H9 (cell line): ENCODE data around the gene HS1BP3. TPM values are rescaled to one million over a fixed set of nuclear protein-coding genes. Genes with fewer than 3 reads are reported as not detected.

ENCODE experiments used
- DNase-seq: peaks from one replicate; pipeline ENCODE4 v3.0.0-alpha.2; 2017
- H2AFZ ChIP-seq: one replicate; pipeline ENCODE4 v1.6.1; 2013; ENCODE audit warnings: mild to moderate bottlenecking, low read length, control low read depth, moderate library complexity
- H2AK5ac ChIP-seq: 2 replicates; pipeline ENCODE4 v1.6.1; 2013; ENCODE audit warnings: low read length, control low read depth, mixed read lengths; ENCODE audit not compliant: insufficient read length
- H2BK120ac ChIP-seq: one replicate; pipeline ENCODE4 v1.6.1; 2013; ENCODE audit warnings: low read depth, mild to moderate bottlenecking, low read length, control low read depth, inconsistent platforms; ENCODE audit not compliant: poor library complexity, severe bottlenecking
- H2BK12ac ChIP-seq: 2 replicates; pipeline ENCODE4 v1.6.1; 2013; ENCODE audit warnings: low read length, control low read depth, mixed read lengths, low read depth; ENCODE audit not compliant: insufficient read length
- H2BK15ac ChIP-seq: 2 replicates; pipeline ENCODE4 v1.6.1; 2013; ENCODE audit warnings: low read depth, low read length, control low read depth
- H2BK20ac ChIP-seq: one replicate; pipeline ENCODE4 v1.6.1; 2013; ENCODE audit warnings: low read depth, mild to moderate bottlenecking, low read length, control low read depth, inconsistent platforms; ENCODE audit not compliant: poor library complexity, severe bottlenecking
- H2BK5ac ChIP-seq: 2 replicates; pipeline ENCODE4 v1.6.1; 2013; ENCODE audit warnings: low read length, control low read depth, mixed read lengths; ENCODE audit not compliant: insufficient read length
- H3K14ac ChIP-seq: 2 replicates; pipeline ENCODE4 v1.6.1; 2013; ENCODE audit warnings: low read length, control low read depth; ENCODE audit not compliant: insufficient read depth
- H3K18ac ChIP-seq: 2 replicates; pipeline ENCODE4 v1.6.1; 2013; ENCODE audit warnings: low read depth, mild to moderate bottlenecking, mixed read lengths, low read length, control low read depth; ENCODE audit not compliant: insufficient read length
- H3K23ac ChIP-seq: 2 replicates; pipeline ENCODE4 v1.6.1; 2013; ENCODE audit warnings: low read length, control low read depth, mixed read lengths, low read depth; ENCODE audit not compliant: insufficient read length
- H3K23me2 ChIP-seq: 2 replicates; pipeline ENCODE4 v1.6.1; 2013; ENCODE audit warnings: low read depth, mild to moderate bottlenecking, mixed read lengths, low read length, control low read depth; ENCODE audit not compliant: insufficient read length, poor library complexity, severe bottlenecking
- H3K27ac ChIP-seq: 2 replicates; pipeline ENCODE4 v1.5.1; 2013; ENCODE audit warnings: low read length, control low read depth, mixed read lengths, low read depth; ENCODE audit not compliant: insufficient read length
- H3K27me3 ChIP-seq: 2 replicates; pipeline ENCODE4 v1.6.1; 2013; ENCODE audit warnings: low read length, control low read depth, inconsistent platforms; ENCODE audit not compliant: insufficient read depth
- H3K4ac ChIP-seq: 2 replicates; pipeline ENCODE4 v1.6.1; 2013; ENCODE audit warnings: low read depth, mild to moderate bottlenecking, control low read depth, inconsistent platforms, low read length, moderate library complexity
- H3K4me1 ChIP-seq: 2 replicates; pipeline ENCODE4 v1.6.1; 2013; ENCODE audit warnings: low read length, control low read depth, inconsistent platforms; ENCODE audit not compliant: insufficient read depth
- H3K4me2 ChIP-seq: 2 replicates; pipeline ENCODE4 v1.6.1; 2013; ENCODE audit warnings: low read length, control low read depth, mixed read lengths; ENCODE audit not compliant: insufficient read length, insufficient read depth
- H3K56ac ChIP-seq: 2 replicates; pipeline ENCODE4 v1.6.1; 2013; ENCODE audit warnings: low read depth, mild to moderate bottlenecking, mixed read lengths, low read length, control low read depth; ENCODE audit not compliant: insufficient read length
- H3K79me1 ChIP-seq: 2 replicates; pipeline ENCODE4 v1.6.1; 2013; ENCODE audit warnings: low read depth, mild to moderate bottlenecking, moderate library complexity, low read length, control low read depth, inconsistent platforms; ENCODE audit not compliant: insufficient read depth, poor library complexity, severe bottlenecking
- H3K79me2 ChIP-seq: 2 replicates; pipeline ENCODE4 v1.6.1; 2013; ENCODE audit warnings: low read length, control low read depth, inconsistent platforms; ENCODE audit not compliant: insufficient read depth
- H3K9ac ChIP-seq: 2 replicates; pipeline ENCODE4 v1.6.1; 2013; ENCODE audit warnings: low read length, control low read depth, mixed read lengths; ENCODE audit not compliant: insufficient read length; ENCODE audit errors: extremely low read depth
- H3K9me3 ChIP-seq: one replicate; pipeline ENCODE4 v1.6.1; 2013; ENCODE audit warnings: low read depth, low read length, inconsistent platforms; ENCODE audit not compliant: control insufficient read depth
- H3T11ph ChIP-seq: one replicate; pipeline ENCODE4 v1.6.1; 2013; ENCODE audit warnings: mild to moderate bottlenecking, low read length, control low read depth, inconsistent platforms
- H4K20me1 ChIP-seq: one replicate; pipeline ENCODE4 v1.6.1; 2013; ENCODE audit not compliant: control insufficient read depth, insufficient read length, insufficient read depth
- H4K5ac ChIP-seq: 2 replicates; pipeline ENCODE4 v1.6.1; 2013; ENCODE audit warnings: low read depth, mild to moderate bottlenecking, mixed read lengths, low read length, control low read depth; ENCODE audit not compliant: insufficient read length
- H4K8ac ChIP-seq: replicated peaks from 2 replicates; pipeline ENCODE4 v1.6.1; 2013; ENCODE audit warnings: low read length, control low read depth, mixed read lengths, low read depth; ENCODE audit not compliant: insufficient read length
- H4K91ac ChIP-seq: 2 replicates; pipeline ENCODE4 v1.6.1; 2013; ENCODE audit warnings: low read depth, mild to moderate bottlenecking, moderate library complexity, mixed read lengths, low read length, control low read depth; ENCODE audit not compliant: insufficient read length
- H3K27ac Mint-ChIP-seq, 3 experiments: 2 replicates in 2 of 3; 3 replicates in 1 of 3; pipeline ENCODE4 v1.8.0; 2020 to 2021; ENCODE audit warnings: mixed read lengths in 3 of 3, mild to moderate bottlenecking in 1 of 3, moderate library complexity in 1 of 3
- H3K27me3 Mint-ChIP-seq: 2 replicates; pipeline ENCODE4 v1.8.0; 2021; ENCODE audit warnings: low read depth, mild to moderate bottlenecking, moderate library complexity, mixed read lengths
- H3K36me3 Mint-ChIP-seq, 3 experiments: 2 replicates in 2 of 3; 3 replicates in 1 of 3; pipeline ENCODE4 v1.8.0; 2020 to 2021; ENCODE audit warnings: low read depth in 3 of 3, mixed read lengths in 3 of 3; ENCODE audit not compliant: insufficient read depth in 1 of 3
- H3K4me1 Mint-ChIP-seq, 2 experiments: 2 replicates each; pipeline ENCODE4 v1.8.0; 2020; ENCODE audit warnings: mixed read lengths in 2 of 2
- H3K4me3 Mint-ChIP-seq, 2 experiments: 2 replicates in 1 of 2; 3 replicates in 1 of 2; pipeline ENCODE4 v1.8.0; 2020 to 2021; ENCODE audit warnings: mild to moderate bottlenecking in 2 of 2, mixed read lengths in 2 of 2, moderate library complexity in 1 of 2
- H3K9me3 Mint-ChIP-seq, 2 experiments: 2 replicates in 1 of 2; 3 replicates in 1 of 2; pipeline ENCODE4 v1.8.0; 2020; ENCODE audit warnings: mild to moderate bottlenecking in 2 of 2, mixed read lengths in 2 of 2, moderate library complexity in 1 of 2
- WGBS: extraction: QIAGEN DNeasy Blood & Tissue Kit; methylation state at CpG from one replicate; pipeline ENCODE4 v1.1.7; 2013; ENCODE audit warnings: missing lambda C conversion rate, low lambda C conversion rate, mixed read lengths; ENCODE audit not compliant: insufficient read length; ENCODE audit errors: extremely low coverage; 5-methylcytosine and 5-hydroxymethylcytosine counted together
- total RNA-seq: library from RNA; stranded (reverse); gene quantifications from 2 replicates; pipeline ENCODE4 v1.2.1, GENCODE V29; 2021
- TF ChIP-seq, protein P1 (sequence below): fragments of 200-600 bp; sonication (generic); conservative IDR thresholded peaks from 3 replicates; pipeline ENCODE4 v1.8.0; 2021; ENCODE audit warnings: antibody characterized with exemption, mild to moderate bottlenecking

HS1BP3 gene
- total RNA-seq, 1 experiment from 2014 or later: 11.1 TPM

DNA sequence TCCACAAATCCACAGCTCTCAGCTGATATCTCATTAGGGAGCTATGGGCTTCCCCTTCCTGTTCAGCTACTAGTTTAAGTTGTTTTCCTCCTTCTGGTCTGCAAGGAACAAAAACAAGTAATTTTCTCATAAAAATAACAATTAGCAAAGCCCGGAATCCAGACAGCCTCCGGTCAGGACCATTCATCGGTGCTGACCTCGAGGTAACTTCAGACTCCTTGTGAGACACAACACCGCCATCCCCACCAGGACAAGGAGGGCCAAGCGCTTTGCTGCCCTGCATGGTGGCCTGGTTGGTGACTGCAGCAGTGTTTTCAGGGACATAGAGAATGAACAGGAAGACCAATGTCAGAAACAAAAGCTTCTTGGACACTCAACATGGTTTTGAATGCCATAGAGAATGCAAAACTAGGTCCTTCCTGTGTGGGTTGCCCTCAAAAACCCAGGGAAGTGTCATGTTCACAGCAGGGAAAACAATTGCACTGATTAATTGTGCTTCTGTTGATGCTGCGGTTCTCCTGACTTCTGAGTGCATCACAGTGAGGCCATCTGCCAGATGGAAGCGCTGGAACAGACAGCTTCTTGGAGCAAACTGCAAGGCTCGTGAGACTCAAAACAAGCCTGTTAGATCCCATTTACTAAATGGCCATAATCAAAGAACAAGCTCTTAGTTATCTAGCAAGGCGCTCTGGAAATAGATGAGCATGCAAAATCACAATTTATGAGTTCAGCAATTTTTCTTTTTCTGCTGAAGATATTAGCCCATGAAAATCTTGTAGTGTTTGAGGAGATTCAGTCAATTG, 77.1 kb downstream of the HS1BP3 start:
- no peaks in the 10 kb centered on the region for H3K9me3 ChIP-seq
- H3K4ac ChIP-seq: no peak overlapping the region
- H3K4me1 ChIP-seq: no peaks in the 10 kb centered on the region
- H2BK12ac ChIP-seq: no peak overlapping the region
- H3K27me3 ChIP-seq: no peaks in the 10 kb centered on the region
- no peak overlapping the region for H2BK15ac ChIP-seq
- H2BK5ac ChIP-seq: no peak overlapping the region
- no peak overlapping the region for H2AFZ ChIP-seq
- H2BK20ac ChIP-seq: no peak overlapping the region
- no peaks in the 10 kb centered on the region; a peak in 1 of 5 replicates for H3K9me3 Mint-ChIP-seq
- no peaks in the 10 kb centered on the region for H3K23me2 ChIP-seq
- peaks cover 5% of the 10 kb centered on the region for H3K27me3 Mint-ChIP-seq
- H3K9ac ChIP-seq: no peak overlapping the region
- no peak overlapping the region for H3K27ac Mint-ChIP-seq
- TF ChIP-seq, protein P1, sequence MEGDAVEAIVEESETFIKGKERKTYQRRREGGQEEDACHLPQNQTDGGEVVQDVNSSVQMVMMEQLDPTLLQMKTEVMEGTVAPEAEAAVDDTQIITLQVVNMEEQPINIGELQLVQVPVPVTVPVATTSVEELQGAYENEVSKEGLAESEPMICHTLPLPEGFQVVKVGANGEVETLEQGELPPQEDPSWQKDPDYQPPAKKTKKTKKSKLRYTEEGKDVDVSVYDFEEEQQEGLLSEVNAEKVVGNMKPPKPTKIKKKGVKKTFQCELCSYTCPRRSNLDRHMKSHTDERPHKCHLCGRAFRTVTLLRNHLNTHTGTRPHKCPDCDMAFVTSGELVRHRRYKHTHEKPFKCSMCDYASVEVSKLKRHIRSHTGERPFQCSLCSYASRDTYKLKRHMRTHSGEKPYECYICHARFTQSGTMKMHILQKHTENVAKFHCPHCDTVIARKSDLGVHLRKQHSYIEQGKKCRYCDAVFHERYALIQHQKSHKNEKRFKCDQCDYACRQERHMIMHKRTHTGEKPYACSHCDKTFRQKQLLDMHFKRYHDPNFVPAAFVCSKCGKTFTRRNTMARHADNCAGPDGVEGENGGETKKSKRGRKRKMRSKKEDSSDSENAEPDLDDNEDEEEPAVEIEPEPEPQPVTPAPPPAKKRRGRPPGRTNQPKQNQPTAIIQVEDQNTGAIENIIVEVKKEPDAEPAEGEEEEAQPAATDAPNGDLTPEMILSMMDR: no peak
- no peak overlapping the region for H4K5ac ChIP-seq
- no peaks in the 10 kb centered on the region for H3K79me1 ChIP-seq
- no peak overlapping the region for H2BK120ac ChIP-seq
- H3K79me2 ChIP-seq: no peaks in the 10 kb centered on the region
- H4K91ac ChIP-seq: no peak overlapping the region
- H3T11ph ChIP-seq: no peak overlapping the region
- H3K36me3 Mint-ChIP-seq: no peaks in the 10 kb centered on the region
- H4K8ac ChIP-seq: no peak overlapping the region
- H3K56ac ChIP-seq: no peak overlapping the region
- H3K4me1 Mint-ChIP-seq: peaks cover 0 to 2% of the 10 kb centered on the region in 2 experiments; a peak in 1 of 4 replicates
- no peak overlapping the region for H3K4me3 Mint-ChIP-seq
- H3K27ac ChIP-seq: no peak overlapping the region
- WGBS: no CpG with 5 or more reads among the region's 10 CpGs
- no peak overlapping the region for H2AK5ac ChIP-seq
- no peak for DNase-seq
- no peak overlapping the region for H3K14ac ChIP-seq
- H3K4me2 ChIP-seq: no peak overlapping the region
- H3K23ac ChIP-seq: no peak overlapping the region
- H3K18ac ChIP-seq: no peak overlapping the region
- H4K20me1 ChIP-seq: no peaks in the 10 kb centered on the region
